Endothelial cell (in vitro differentiated cells): ENCODE results near the gene GXYLT1. TPM values are rescaled to one million over a fixed set of nuclear protein-coding genes. Genes with fewer than 3 reads are reported as not detected.

Source experiments
- DNase-seq: peaks from one replicate; pipeline ENCODE4 v3.0.0; 2021; ENCODE audit warnings: low spot score
- H3K27ac Mint-ChIP-seq: one replicate; pipeline ENCODE4 v1.8.0; 2021; ENCODE audit warnings: mixed read lengths, inconsistent platforms; ENCODE audit not compliant: unreplicated experiment
- H3K27me3 Mint-ChIP-seq: one replicate; pipeline ENCODE4 v1.8.0; 2021; ENCODE audit warnings: mild to moderate bottlenecking, moderate library complexity, mixed read lengths, inconsistent platforms; ENCODE audit not compliant: unreplicated experiment
- H3K36me3 Mint-ChIP-seq: one replicate; pipeline ENCODE4 v1.8.0; 2021; ENCODE audit warnings: mild to moderate bottlenecking, low read depth, mixed read lengths, inconsistent platforms; ENCODE audit not compliant: unreplicated experiment
- H3K4me1 Mint-ChIP-seq: one replicate; pipeline ENCODE4 v1.8.0; 2021; ENCODE audit warnings: mild to moderate bottlenecking, mixed read lengths, inconsistent platforms; ENCODE audit not compliant: unreplicated experiment
- H3K4me3 Mint-ChIP-seq: one replicate; pipeline ENCODE4 v1.8.0; 2021; ENCODE audit warnings: mild to moderate bottlenecking, mixed read lengths, inconsistent platforms; ENCODE audit not compliant: unreplicated experiment
- H3K9me3 Mint-ChIP-seq: one replicate; pipeline ENCODE4 v1.8.0; 2021; ENCODE audit warnings: mixed read lengths, inconsistent platforms; ENCODE audit not compliant: unreplicated experiment
- CTCF ChIP-seq: fragments of 200-600 bp; sonication (generic); IDR thresholded peaks from one replicate; pipeline ENCODE4 v1.5.0; 2021; ENCODE audit warnings: antibody characterized with exemption; ENCODE audit not compliant: unreplicated experiment
- total RNA-seq: library from RNA; stranded (reverse); fragmentation: NEBNext Ultra II Directional; extraction: Animal tissue kit (Norgen Biotek cat#: 25700); gene quantifications from one replicate; pipeline ENCODE4 v1.2.1, GENCODE V29; 2021; ENCODE audit not compliant: unreplicated experiment

GXYLT1 gene
- total RNA-seq, 1 donor from 2014 or later: 28.9 TPM

GRCh38 chr12:42128888-42129287 is 15.8 kb downstream of the GXYLT1 start:
- H3K9me3 Mint-ChIP-seq: no peaks in the 10 kb centered on the region
- no peaks in the 10 kb centered on the region for H3K4me1 Mint-ChIP-seq
- no peaks in the 10 kb centered on the region for H3K36me3 Mint-ChIP-seq
- H3K4me3 Mint-ChIP-seq: no peak overlapping the region
- TF ChIP-seq CTCF: no peak
- H3K27me3 Mint-ChIP-seq: no peaks in the 10 kb centered on the region
- no peak overlapping the region for H3K27ac Mint-ChIP-seq
- DNase-seq: no peak

GRCh38 chr12:42128327-42128726 is 16.3 kb downstream of the GXYLT1 start:
- Mint-ChIP-seq H3K27me3 (no peaks in the 10 kb centered on the region), H3K9me3 (no peaks in the 10 kb centered on the region), H3K27ac (no peak overlapping the region), H3K4me3 (no peak overlapping the region), H3K36me3 (no peaks in the 10 kb centered on the region), H3K4me1 (no peaks in the 10 kb centered on the region)
- no peak for DNase-seq
- no peak for TF ChIP-seq CTCF

GRCh38 chr12:42126963-42127362 is 17.7 kb downstream of the GXYLT1 start:
- Mint-ChIP-seq H3K4me3 (no peak overlapping the region), H3K4me1 (no peaks in the 10 kb centered on the region), H3K27ac (no peak overlapping the region), H3K9me3 (no peaks in the 10 kb centered on the region), H3K36me3 (no peaks in the 10 kb centered on the region), H3K27me3 (no peaks in the 10 kb centered on the region)
- no peak for DNase-seq
- no peak for TF ChIP-seq CTCF

GRCh38 chr12:42125388-42125767 is 19.3 kb downstream of the GXYLT1 start:
- Mint-ChIP-seq H3K9me3 (no peaks in the 10 kb centered on the region), H3K4me1 (no peaks in the 10 kb centered on the region), H3K27ac (no peak overlapping the region), H3K4me3 (no peak overlapping the region), H3K27me3 (peaks cover 1% of the 10 kb centered on the region), H3K36me3 (no peaks in the 10 kb centered on the region)
- TF ChIP-seq CTCF: no peak
- no peak for DNase-seq

- no peak for DNase-seq
- H3K4me3 Mint-ChIP-seq: no peak overlapping the region
- H3K36me3 Mint-ChIP-seq: no peaks in the 10 kb centered on the region
- peaks cover 1% of the 10 kb centered on the region for H3K27me3 Mint-ChIP-seq
- TF ChIP-seq CTCF: no peak
- H3K27ac Mint-ChIP-seq: no peak overlapping the region
- no peaks in the 10 kb centered on the region for H3K9me3 Mint-ChIP-seq
- no peaks in the 10 kb centered on the region for H3K4me1 Mint-ChIP-seq
Measured at GRCh38 chr12:42124764-42125387, 19.8 kb downstream of the GXYLT1 start.
